GM19324 (cell line): ENCODE data around the gene CPLX3.

ENCODE experiments used
- ATAC-seq: cut with Tn5 transposase; IDR thresholded peaks from one replicate; pipeline ENCODE4 v1.9.1; 2021; ENCODE audit warnings: mild to moderate bottlenecking, moderate library complexity; ENCODE audit not compliant: unreplicated experiment, low FRiP score

CPLX3 gene

GRCh38 chr15:74800559-74801094 lies 25.8 kb upstream of the CPLX3 start:
- ATAC-seq = no peak

GRCh38 chr15:74801311-74801997 lies 25.0 kb upstream of the CPLX3 start:
- no peak for ATAC-seq

GRCh38 chr15:74802290-74802689 lies 24.1 kb upstream of the CPLX3 start:
- ATAC-seq = no peak

- no peak for ATAC-seq
Measured at GRCh38 chr15:74802862-74803447, 23.5 kb upstream of the CPLX3 start.

GRCh38 chr15:74804935-74805334 lies 21.5 kb upstream of the CPLX3 start:
- ATAC-seq = no peak

- no peak for ATAC-seq
Measured at GRCh38 chr15:74807282-74807681, 19.1 kb upstream of the CPLX3 start.

- no peak for ATAC-seq
Measured at GRCh38 chr15:74808078-74808839, 18.2 kb upstream of the CPLX3 start.

GRCh38 chr15:74808840-74809229 lies 17.6 kb upstream of the CPLX3 start:
- ATAC-seq = no peak

- no peak for ATAC-seq
Measured at GRCh38 chr15:74809242-74809641, 17.2 kb upstream of the CPLX3 start.

GRCh38 chr15:74809956-74810355 lies 16.5 kb upstream of the CPLX3 start:
- no peak for ATAC-seq

GRCh38 chr15:74812533-74812932 lies 13.9 kb upstream of the CPLX3 start, which contains the start of gene LMAN1L:
LMAN1L (plus strand) TSS chr15:74812835; CDS start chr15:74812855, 20 bp downstream.
- ATAC-seq = no peak

- ATAC-seq = no peak
Measured at GRCh38 chr15:74815121-74815934, 11.1 kb upstream of the CPLX3 start.

GRCh38 chr15:74815961-74816360 lies 10.5 kb upstream of the CPLX3 start:
- ATAC-seq = no peak

- ATAC-seq = no peak
Measured at GRCh38 chr15:74816624-74817369, 9.6 kb upstream of the CPLX3 start.

GRCh38 chr15:74817370-74817737 lies 9.1 kb upstream of the CPLX3 start:
- ATAC-seq = no peak

- ATAC-seq = no peak
Measured at GRCh38 chr15:74820056-74820455, 6.4 kb upstream of the CPLX3 start.

GRCh38 chr15:74821091-74821789 lies 5.2 kb upstream of the CPLX3 start:
- peak; percentile 68 for ATAC-seq

- no peak for ATAC-seq
Measured at GRCh38 chr15:74821790-74822158, 4.7 kb upstream of the CPLX3 start.

- no peak for ATAC-seq
Measured at GRCh38 chr15:74822233-74822632, 4.2 kb upstream of the CPLX3 start.
